Mammary epithelial cell (primary cell): ENCODE data around the gene EXOC3.

Experiments
- CTCF ChIP-seq, 2 donors: IDR thresholded peaks in 1 of 2; conservative IDR thresholded peaks in 1 of 2; 2 replicates each; pipeline ENCODE4 v1.5.1; 2011 to 2012; ENCODE audit warnings: inconsistent platforms in 2 of 2, low read length in 2 of 2, mild to moderate bottlenecking in 2 of 2, control low read depth in 1 of 2, low read depth in 1 of 2; ENCODE audit not compliant: insufficient read depth in 1 of 2; ENCODE audit errors: extremely low read depth in 1 of 2
- EZH2 ChIP-seq: IDR thresholded peaks from 2 replicates; pipeline ENCODE4 v1.6.1; 2012; ENCODE audit warnings: low read length, inconsistent platforms, borderline replicate concordance

- TF ChIP-seq CTCF (conservative IDR thresholded peaks at IDR 0.05 in 1 of 2, IDR thresholded peaks at IDR 0.05 in 1 of 2; ENCODE audit: extremely low read depth in 1 of 2, insufficient read depth in 1 of 2, low read depth in 1 of 2, low read length in 2 of 2), result no peak
- no peak for TF ChIP-seq EZH2
These were observed 15.4 kb upstream of the EXOC3 start for GRCh38 chr5:427415-428087.
